HepG2 (cell line): ENCODE measurements around the gene ACSS2. TPM values are rescaled to one million over a fixed set of nuclear protein-coding genes. Genes with fewer than 3 reads are reported as not detected.

Source experiments
- FOXJ3 ChIP-seq: sonication (generic); formaldehyde crosslinking; IDR thresholded peaks from 2 replicates; pipeline ENCODE4 v1.4.0; 2020; ENCODE audit warnings: missing genetic modification reagents, mild to moderate bottlenecking, borderline replicate concordance
- HNF4A ChIP-seq: sonication (generic); formaldehyde crosslinking; IDR thresholded peaks from 2 replicates; pipeline ENCODE4 v1.4.0; 2020; ENCODE audit warnings: missing genetic modification reagents
- NFE2 ChIP-seq: sonication (generic); formaldehyde crosslinking; IDR thresholded peaks from 2 replicates; pipeline ENCODE4 v1.4.0; 2020; ENCODE audit warnings: missing genetic modification reagents
- RFX1 ChIP-seq: fragments of 450-650 bp; IDR thresholded peaks from 2 replicates; pipeline ENCODE4 v1.6.1; 2017
- ZMAT3 ChIP-seq: sonication (generic); formaldehyde crosslinking; conservative IDR thresholded peaks from 2 replicates; pipeline ENCODE4 v1.7.0; 2021; ENCODE audit warnings: missing genetic modification reagents
- ZNF180 ChIP-seq: sonication (generic); formaldehyde crosslinking; IDR thresholded peaks from 2 replicates; pipeline ENCODE4 v1.4.0; 2020; ENCODE audit warnings: low read depth, missing genetic modification reagents, borderline replicate concordance
- ZNF672 ChIP-seq: sonication (generic); formaldehyde crosslinking; IDR thresholded peaks from 2 replicates; pipeline ENCODE4 v1.8.1; 2022; ENCODE audit warnings: missing genetic modification reagents
- ZNF703 ChIP-seq: sonication (generic); formaldehyde crosslinking; IDR thresholded peaks from 2 replicates; pipeline ENCODE4 v1.5.1; 2020; ENCODE audit warnings: missing genetic modification reagents, mild to moderate bottlenecking, moderate library complexity, borderline replicate concordance
- polyA plus RNA-seq, 8 experiments: library from polyadenylated mRNA; depleted of rRNA in 3 of 8; stranded (reverse) in 7 of 8; unstranded in 1 of 8; fragments of >200 nt; fragmentation: Illumina TruSeq in 4 of 8; extraction: Trizol in 4 of 8; gene quantifications; 2 replicates each; pipeline versions ENCODE4 v1.2.1 to v1.2.3, GENCODE V29; 2011 to 2016; ENCODE audit warnings: low read depth in 4 of 8, missing spikeins in 1 of 8, mixed read lengths in 1 of 8; ENCODE audit not compliant: insufficient read depth in 1 of 8
- total RNA-seq, 5 experiments: library from RNA; depleted of rRNA; stranded (reverse); fragments of >200 nt; fragmentation: Illumina TruSeq; extraction: Trizol; gene quantifications; 2 replicates each; pipeline ENCODE4 v1.2.3, GENCODE V29; 2016; ENCODE audit warnings: low read depth in 1 of 5
- TF ChIP-seq, protein P1 (sequence below): sonication (generic); formaldehyde crosslinking; IDR thresholded peaks from 2 replicates; pipeline ENCODE4 v1.4.0; 2020; ENCODE audit warnings: mild to moderate bottlenecking, low read depth, missing genetic modification reagents
- TF ChIP-seq, protein P2 (sequence below): IDR thresholded peaks from 2 replicates; pipeline ENCODE4 v1.6.1; 2018; ENCODE audit warnings: missing genetic modification reagents
- TF ChIP-seq, protein P3 (sequence below): sonication (generic); formaldehyde crosslinking; IDR thresholded peaks from 2 replicates; pipeline ENCODE4 v1.5.1; 2020; ENCODE audit warnings: mild to moderate bottlenecking, missing genetic modification reagents, moderate library complexity
- TF ChIP-seq, protein P4 (sequence below): sonication (generic); formaldehyde crosslinking; IDR thresholded peaks from 2 replicates; pipeline ENCODE4 v1.5.1; 2020; ENCODE audit warnings: mild to moderate bottlenecking, moderate library complexity, missing genetic modification reagents

Gene ACSS2
- total and polyA plus RNA-seq, 2 of the 13 experiments (the other 11 are each of a cell fraction or from before 2014, with no cell fraction given) = 72.8 to 89.7 TPM

DNA sequence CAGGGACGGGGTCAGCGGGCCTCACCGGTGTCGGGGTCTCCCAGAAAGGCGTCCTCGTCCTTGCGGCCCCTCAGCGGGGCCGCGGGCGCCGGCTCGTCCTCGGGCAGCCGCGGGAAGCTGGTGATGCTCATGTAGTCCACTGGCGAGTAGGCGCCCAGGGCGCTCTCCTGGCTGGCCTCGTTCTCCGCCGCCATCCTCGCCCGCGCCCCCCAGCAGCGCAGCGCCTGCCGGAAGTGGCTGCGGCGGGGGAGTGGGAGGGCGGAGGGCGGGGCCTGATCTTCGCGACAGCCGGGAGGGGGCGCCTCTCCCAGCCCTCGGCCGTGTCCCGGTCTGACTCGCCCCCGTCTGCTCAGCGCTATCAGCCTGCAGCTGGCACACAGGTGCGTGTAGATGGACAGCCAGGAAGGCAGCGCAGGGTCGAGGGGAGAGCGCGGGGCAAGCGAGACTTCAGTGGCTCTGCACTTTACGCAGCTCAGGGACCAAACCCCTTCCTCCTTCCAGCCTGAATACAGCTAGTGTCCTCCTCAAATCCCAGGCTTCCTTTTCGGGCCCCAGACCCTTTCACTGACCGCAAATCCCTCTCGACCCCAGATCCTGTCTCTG, 3.7 kb upstream of the ACSS2 start, which contains the start of gene GGT7 (continued):
- TF ChIP-seq, protein P1, sequence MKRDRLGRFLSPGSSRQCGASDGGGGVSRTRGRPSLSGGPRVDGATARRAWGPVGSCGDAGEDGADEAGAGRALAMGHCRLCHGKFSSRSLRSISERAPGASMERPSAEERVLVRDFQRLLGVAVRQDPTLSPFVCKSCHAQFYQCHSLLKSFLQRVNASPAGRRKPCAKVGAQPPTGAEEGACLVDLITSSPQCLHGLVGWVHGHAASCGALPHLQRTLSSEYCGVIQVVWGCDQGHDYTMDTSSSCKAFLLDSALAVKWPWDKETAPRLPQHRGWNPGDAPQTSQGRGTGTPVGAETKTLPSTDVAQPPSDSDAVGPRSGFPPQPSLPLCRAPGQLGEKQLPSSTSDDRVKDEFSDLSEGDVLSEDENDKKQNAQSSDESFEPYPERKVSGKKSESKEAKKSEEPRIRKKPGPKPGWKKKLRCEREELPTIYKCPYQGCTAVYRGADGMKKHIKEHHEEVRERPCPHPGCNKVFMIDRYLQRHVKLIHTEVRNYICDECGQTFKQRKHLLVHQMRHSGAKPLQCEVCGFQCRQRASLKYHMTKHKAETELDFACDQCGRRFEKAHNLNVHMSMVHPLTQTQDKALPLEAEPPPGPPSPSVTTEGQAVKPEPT = no peak
- TF ChIP-seq HNF4A (no peak), ZNF672 (CRISPR knock-in tag) (no peak), ZMAT3 (CRISPR knock-in tag) (peak; percentile 87), ZNF180 (CRISPR knock-in tag) (no peak), NFE2 (peak; percentile 20; the same call in 1 of the 2 replicates), ZNF703 (no peak), FOXJ3 (no peak), RFX1 (no peak)
- TF ChIP-seq, protein P2, sequence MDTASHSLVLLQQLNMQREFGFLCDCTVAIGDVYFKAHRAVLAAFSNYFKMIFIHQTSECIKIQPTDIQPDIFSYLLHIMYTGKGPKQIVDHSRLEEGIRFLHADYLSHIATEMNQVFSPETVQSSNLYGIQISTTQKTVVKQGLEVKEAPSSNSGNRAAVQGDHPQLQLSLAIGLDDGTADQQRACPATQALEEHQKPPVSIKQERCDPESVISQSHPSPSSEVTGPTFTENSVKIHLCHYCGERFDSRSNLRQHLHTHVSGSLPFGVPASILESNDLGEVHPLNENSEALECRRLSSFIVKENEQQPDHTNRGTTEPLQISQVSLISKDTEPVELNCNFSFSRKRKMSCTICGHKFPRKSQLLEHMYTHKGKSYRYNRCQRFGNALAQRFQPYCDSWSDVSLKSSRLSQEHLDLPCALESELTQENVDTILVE (CRISPR knock-in tag) = no peak; the same call in 1 of the 2 replicates
- TF ChIP-seq, protein P3, sequence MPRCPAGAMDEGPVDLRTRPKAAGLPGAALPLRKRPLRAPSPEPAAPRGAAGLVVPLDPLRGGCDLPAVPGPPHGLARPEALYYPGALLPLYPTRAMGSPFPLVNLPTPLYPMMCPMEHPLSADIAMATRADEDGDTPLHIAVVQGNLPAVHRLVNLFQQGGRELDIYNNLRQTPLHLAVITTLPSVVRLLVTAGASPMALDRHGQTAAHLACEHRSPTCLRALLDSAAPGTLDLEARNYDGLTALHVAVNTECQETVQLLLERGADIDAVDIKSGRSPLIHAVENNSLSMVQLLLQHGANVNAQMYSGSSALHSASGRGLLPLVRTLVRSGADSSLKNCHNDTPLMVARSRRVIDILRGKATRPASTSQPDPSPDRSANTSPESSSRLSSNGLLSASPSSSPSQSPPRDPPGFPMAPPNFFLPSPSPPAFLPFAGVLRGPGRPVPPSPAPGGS = no peak
- TF ChIP-seq, protein P4, sequence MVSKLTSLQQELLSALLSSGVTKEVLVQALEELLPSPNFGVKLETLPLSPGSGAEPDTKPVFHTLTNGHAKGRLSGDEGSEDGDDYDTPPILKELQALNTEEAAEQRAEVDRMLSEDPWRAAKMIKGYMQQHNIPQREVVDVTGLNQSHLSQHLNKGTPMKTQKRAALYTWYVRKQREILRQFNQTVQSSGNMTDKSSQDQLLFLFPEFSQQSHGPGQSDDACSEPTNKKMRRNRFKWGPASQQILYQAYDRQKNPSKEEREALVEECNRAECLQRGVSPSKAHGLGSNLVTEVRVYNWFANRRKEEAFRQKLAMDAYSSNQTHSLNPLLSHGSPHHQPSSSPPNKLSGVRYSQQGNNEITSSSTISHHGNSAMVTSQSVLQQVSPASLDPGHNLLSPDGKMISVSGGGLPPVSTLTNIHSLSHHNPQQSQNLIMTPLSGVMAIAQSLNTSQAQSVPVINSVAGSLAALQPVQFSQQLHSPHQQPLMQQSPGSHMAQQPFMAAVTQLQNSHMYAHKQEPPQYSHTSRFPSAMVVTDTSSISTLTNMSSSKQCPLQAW (CRISPR knock-in tag) = no peak; the same call in 1 of the 2 replicates
- TF ChIP-seq, all 625 proteins: peak for 333
